Nucleus accumbens (tissue), 56 donors: ENCODE measurements around the gene OPCML.

Source experiments
- DNase-seq, 56 donors: peaks; one replicate each; lab custom pipeline; 2025; lab: John Stamatoyannopoulos, UW

OPCML gene

DNA sequence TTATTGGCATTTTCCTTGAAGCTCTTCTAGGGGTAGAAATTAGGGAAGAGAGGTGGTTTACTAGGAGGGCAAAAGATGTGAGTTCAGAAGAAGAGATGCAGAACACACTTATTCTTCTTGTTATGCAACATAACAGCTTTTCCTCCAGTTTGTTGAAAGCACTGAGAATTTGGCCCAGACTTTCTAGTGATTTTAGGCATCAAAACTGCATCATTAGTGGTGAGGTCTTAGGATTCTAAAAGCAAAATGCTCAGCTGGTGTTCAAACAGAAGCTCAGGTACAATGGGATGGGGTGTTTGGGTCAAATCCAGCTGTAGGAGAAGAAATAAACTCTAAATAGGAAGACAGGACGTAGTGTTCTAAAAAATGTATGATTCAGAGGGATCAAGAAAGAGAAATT is 221.1 kb downstream of the OPCML start:
- DNase-seq = no peak

GRCh38 chr11:133306019-133306418 is 226.3 kb downstream of the OPCML start:
- no peak for DNase-seq

GRCh38 chr11:133305208-133305956 is 226.9 kb downstream of the OPCML start:
- no peak for DNase-seq

DNA sequence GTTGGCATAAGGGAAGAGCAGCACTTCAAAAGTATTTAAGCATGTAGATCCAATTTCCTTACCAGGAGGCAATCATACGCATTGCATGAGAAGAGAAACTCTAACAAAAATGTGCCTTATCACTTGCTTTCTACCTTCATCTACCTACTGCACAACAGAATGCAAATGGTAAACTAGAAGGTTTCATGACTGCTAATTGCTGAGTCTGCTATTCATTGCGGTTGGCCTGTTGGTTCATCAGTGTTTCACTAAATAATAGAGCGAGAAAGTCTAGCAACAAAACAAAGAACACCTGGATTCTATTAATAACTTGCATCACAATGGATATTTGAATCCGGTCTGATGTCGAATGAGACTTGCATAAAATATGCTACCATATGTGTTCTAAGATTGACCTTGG is 229.0 kb downstream of the OPCML start:
- no peak for DNase-seq

DNA sequence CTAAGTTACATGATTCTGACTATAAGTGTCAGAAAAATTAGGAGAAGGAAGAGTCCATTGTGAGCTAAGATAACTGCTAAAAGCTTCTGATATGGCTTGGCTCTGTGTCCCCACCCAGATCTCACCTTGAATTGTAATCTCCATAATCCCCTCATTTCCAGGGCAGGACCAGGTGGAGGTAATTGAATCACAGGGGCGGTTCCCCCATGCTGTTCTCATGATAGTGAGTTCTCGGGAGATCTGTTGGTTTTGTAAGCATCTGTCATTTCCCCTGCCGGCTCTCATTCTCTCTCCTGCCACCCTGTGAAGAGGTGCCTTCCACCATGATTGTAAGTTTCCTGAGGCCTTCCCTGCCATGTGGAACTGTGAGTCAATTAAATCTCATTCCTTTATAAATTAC is 230.2 kb downstream of the OPCML start:
- DNase-seq = no peak

DNA sequence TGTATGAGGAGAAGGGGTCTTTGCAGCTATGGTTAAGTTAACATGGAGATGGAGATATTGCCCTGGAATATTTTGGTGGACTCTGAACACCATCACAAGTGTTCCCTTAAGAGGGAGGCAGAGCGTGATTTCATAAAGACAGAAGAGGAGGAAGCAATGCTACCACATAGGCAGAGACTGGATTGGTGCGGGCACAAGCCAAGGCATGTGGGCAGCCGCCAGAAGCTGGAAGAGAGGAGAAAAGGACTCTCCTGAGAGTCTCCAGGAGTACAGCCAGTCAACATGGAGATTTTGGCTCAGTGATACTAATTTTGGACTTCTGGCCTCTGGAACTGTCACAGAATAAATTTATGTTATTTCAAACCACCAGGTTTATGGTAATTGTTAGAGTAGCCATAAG is 231.6 kb downstream of the OPCML start:
- no peak for DNase-seq

- DNase-seq = no peak
Observed at GRCh38 chr11:133291780-133292179, 240.5 kb downstream of the OPCML start.

- DNase-seq = no peak
Observed at GRCh38 chr11:133285359-133285758, 246.9 kb downstream of the OPCML start.

DNA sequence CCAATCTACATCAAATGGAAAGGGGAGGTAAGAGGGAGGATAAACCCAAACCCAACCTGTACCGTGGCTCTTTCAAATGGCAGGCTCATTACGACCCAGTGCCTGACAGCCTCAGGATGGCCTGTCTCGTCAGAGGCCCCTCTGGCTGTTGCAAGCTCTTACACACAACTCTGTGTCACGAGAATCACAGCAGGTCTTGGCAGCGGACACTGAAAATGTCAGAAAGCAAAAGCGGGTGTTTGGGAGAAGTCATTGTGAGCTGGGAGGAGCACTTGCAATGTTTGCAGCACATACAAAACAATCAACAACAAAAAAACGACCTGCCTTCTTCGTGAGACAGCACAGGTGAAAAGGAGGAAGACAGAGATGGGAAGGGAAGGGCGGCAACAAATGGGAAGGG is 248.1 kb downstream of the OPCML start:
- DNase-seq = no peak

DNA sequence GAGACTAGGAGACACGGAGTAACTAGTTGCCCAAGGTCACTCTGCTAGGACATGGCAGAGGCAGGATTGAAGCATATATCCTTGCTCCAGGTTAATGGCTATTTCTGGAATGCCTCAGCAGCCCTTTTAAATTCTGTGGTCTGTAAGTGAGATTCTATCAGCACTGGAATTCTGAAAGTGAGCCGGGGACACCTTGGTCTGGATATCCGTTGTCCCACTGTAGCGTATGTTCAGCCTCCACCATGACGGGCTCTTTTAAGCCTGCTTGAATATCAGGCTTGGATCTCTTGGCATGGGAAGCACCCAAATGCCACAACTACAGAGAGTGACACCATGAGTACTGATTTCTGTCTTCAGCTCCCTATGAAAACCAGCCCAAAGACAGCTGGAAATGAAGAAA is 254.4 kb downstream of the OPCML start:
- DNase-seq = no peak

DNA sequence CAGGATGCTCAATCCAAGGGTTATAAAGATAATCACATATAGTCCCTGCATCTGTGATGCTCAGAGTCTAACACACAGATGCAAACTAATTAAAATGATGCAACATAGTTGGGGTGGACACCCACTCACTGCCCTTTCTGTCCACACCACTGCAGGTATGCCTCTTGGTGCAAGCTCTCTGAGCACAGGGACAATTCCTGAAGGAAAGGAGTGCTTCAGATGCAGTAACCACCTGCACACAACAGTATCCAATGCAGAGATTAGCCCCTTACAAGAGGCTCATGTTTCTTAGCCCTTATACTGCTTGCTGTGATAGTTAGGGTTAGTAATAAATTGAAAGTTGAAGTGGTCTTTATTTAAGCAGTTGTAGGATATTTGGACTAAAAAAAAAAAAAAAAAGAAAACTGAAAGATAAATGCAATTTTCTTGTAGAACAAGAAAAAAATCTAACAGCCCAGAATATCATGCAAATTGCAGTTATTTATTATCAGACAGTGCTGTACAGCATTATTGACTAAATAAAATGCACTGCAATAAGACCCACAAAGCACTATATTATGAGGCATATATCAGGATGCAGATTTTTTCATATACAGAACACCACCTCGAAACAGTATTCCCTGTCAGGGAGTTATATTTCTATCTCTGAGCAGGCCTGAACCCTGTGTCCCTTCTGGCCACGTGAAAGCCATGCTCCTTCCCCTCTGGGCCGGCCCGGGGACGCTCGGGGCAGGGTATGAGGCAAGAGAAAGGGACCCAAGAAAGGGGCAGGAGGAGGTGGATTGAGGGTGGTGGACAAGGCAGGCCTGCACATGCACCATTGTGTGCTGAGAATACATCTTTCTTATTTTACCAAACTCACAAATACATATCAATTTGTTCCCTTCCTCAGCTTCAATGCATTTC is 260.2 kb downstream of the OPCML start:
- DNase-seq = no peak

DNA sequence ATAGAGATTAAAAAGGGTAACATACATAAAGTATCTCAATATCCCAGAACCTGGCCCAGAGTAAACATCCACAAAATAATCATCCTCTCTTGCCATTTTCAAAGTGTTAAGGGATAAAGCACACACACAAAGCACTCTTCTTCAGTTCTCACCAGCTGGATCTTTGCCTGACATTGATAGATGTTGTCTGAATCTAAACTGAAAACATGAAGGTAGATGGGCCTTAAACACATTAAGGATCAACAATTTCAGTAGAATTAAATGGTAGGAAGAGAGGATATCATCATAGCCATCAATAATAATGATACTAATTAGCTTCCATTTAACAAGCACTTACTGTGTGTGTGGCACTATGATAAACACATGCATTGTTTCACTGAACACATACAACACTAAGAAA is 261.1 kb downstream of the OPCML start:
- no peak for DNase-seq

- DNase-seq = no peak
Observed at GRCh38 chr11:133269267-133269666, 263.0 kb downstream of the OPCML start.

DNA sequence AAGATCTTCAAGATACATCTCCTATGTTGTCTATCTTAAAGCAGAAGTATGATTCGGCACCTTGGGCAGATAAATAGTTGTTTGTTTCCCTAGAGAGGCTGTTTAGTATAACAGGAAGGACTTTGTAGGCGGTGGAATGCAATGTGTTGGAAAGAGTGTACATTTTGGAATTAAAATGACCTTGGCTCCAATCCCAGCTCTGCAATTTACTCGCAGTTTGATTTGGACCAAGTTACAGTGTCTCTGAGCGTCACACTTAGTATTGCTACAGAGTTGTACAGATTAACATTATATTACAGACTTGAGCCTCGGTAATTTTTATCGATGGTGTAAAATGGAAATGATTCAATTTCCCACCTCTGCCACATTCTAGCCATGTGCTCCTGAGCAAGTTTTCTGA is 265.3 kb downstream of the OPCML start:
- DNase-seq = no peak

DNA sequence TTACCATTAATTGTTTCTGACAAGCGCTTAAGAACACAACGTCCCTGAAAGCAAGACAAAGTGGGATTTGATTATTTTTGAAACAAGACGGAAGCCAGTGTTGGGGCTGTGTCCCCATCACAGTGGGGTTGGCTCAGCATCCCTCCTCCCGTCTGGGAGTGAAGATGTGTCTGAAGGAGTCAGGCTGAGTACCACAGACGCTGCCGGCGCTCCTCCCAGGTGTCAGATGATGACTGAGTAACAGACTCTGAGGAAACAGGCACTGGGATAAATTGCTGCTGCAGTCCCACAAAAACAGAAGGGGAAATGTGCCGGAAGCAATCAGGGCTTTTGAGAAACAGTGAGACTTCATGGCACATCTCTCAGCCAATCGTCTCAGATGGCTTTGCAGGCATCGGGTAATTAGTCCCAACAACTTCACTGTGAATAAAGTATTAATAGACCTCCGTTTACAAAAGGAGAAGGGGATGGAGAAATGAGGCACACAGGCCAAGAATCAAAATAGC is 266.7 kb downstream of the OPCML start:
- no peak for DNase-seq

- DNase-seq = no peak
Observed at GRCh38 chr11:133263332-133263731, 269.0 kb downstream of the OPCML start.

- DNase-seq = no peak
Observed at GRCh38 chr11:133258751-133259150, 273.6 kb downstream of the OPCML start.

- no peak for DNase-seq
Observed at GRCh38 chr11:133254601-133255000, 277.7 kb downstream of the OPCML start.

GRCh38 chr11:133253570-133253969 is 278.7 kb downstream of the OPCML start:
- DNase-seq = no peak

GRCh38 chr11:133251841-133252240 is 280.5 kb downstream of the OPCML start:
- no peak for DNase-seq

- no peak for DNase-seq
Observed at GRCh38 chr11:133249530-133249929, 282.8 kb downstream of the OPCML start.

DNA sequence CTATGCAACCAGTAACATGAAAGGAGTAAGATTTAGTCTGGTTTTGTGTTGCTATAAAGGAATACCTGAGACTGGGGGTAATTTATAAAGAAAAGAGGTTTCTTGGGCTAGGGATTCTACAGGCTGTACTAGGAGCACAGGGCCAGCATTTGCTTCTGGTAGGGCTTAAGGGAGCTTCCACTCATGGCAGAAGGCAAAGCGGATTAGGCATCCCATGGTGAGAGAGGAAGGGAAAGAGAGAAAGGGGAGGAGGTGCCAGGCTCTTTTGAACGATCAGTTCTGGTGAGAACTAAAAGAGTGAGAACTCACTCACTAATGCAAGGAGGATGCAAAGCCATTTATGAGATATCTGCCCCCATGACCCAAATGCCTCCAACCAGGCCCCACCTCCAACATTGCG is 283.2 kb downstream of the OPCML start:
- no peak for DNase-seq
